NCI-H1930 (cell line): ENCODE results near the gene PATJ.
"Not testable (repeated sequence)": the region's sequence is repeated elsewhere in the genome, so short reads cannot be mapped to it uniquely, and the experiment has no call there.

ENCODE experiments used
- DNase-seq, 2 experiments: peaks; one replicate each; lab custom pipeline; 2025; lab: John Stamatoyannopoulos, UW

PATJ gene

GRCh38 chr1:62213075-62213914 is 471.0 kb downstream of the PATJ start:
- no peak for DNase-seq

- no peak for DNase-seq
Observed at GRCh38 chr1:62218604-62219003, 476.3 kb downstream of the PATJ start.

GRCh38 chr1:62220456-62220855 is 478.2 kb downstream of the PATJ start:
- not testable (repeated sequence) for DNase-seq

GRCh38 chr1:62221171-62221570 is 478.9 kb downstream of the PATJ start:
- no peak for DNase-seq

GRCh38 chr1:62222321-62222720 is 480.0 kb downstream of the PATJ start:
- no peak for DNase-seq

- DNase-seq, result no peak
Observed at GRCh38 chr1:62224182-62224581, 481.9 kb downstream of the PATJ start.

GRCh38 chr1:62227496-62227895 is 485.2 kb downstream of the PATJ start:
- no peak for DNase-seq
